ENCODE results near the gene SORD.

Gene SORD

DNA sequence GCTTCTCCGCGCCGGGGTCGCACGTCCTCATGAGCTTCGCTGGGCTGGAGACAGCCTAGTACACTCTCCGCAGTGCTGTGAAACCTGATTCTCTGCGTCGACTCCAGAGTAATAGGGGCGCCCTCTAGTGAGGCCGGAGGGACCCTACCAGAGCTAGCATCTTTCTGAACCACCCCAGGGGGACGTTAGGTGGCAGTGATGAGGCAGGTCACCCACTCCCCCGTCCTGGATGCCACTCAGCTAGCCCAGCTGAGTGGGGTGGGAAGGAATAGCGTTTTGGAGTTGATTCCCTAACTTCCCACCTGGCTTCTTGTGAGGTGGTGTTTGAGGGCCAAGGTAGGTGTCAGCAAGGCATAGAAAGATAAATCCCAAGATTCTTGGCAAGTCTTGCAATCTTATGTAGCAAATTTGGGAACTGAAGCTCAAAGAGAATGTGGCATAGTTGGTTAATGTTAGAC is 95.2 kb downstream of the SORD start:
- DNase-seq: peak; percentile 97

DNA sequence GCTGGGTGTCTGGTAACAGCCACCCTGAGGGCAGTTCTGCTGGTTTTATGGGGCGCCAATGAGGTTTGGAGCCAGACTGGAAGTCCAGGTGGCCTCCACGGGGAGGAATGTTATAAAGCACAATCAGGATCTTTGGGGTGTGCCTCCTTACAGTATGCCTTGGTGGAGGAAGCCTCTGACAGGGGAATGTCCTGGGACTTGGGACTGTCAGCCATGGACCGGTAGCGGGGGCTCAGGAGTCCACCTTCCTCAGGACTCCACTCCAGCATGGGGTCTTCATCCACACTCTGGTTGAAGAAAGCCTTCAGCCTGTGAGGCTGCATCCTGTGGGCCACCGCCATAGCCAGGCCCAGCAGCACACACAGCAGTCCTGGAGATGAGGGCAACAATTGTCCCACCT is 96.0 kb downstream of the SORD start:
- DNase-seq: no peak

- no peak for DNase-seq
Measured at GRCh38 chr15:45120081-45120972, 97.3 kb downstream of the SORD start.

- no peak for DNase-seq
Measured at GRCh38 chr15:45121020-45121419, 98.0 kb downstream of the SORD start.

DNA sequence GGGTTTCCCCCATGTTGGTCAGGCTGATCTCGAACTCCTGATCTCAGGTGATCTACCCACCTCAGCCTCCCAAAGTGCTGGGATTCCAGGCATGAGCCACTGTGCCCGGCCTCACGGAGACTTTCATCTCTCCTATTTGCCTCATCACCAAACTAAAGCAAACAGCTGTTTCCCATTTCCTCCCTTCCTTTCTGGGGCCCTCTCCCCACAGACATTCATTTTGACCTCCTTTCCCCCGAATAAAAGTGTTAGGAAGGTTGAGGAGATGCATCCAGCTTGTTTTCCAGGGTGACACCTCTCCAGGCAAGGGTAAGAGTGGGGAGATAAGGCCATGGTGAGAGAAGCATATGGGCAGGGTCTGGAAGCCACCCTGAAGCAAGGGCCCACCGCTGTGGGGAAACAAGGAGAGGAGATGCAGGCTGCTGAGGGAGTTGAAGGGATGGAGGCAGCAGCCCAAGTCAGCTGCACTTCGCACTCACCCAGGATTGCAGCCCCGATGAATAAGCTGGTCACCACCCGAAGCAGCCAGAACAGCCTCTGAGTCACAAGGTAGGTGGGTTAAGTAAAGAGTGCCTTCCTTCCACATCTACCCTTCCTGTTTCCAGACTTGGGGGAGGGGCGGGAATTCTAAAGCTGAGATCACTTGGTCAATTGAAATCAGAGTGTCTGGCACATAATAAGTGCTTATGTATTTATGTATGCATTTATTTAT is 98.9 kb downstream of the SORD start:
- no peak for DNase-seq

- no peak for DNase-seq
Measured at GRCh38 chr15:45122719-45123118, 99.7 kb downstream of the SORD start.

- DNase-seq: no peak
Measured at GRCh38 chr15:45123397-45123796, 100.4 kb downstream of the SORD start.

GRCh38 chr15:45126535-45127158 is 103.7 kb downstream of the SORD start:
- peak; percentile 52 for DNase-seq

Data from NCI-H2171 treated with DMSO at 0.1 percent for 48 hours (cell line).